DMS53 (cell line): ENCODE data around the gene TSTD2.
"Not testable (repeated sequence)": the region's sequence is repeated elsewhere in the genome, so short reads cannot be mapped to it uniquely, and the experiment has no call there.

Source experiments
- DNase-seq: peaks from one replicate; lab custom pipeline; 2025; lab: John Stamatoyannopoulos, UW

The TSTD2 gene

DNA sequence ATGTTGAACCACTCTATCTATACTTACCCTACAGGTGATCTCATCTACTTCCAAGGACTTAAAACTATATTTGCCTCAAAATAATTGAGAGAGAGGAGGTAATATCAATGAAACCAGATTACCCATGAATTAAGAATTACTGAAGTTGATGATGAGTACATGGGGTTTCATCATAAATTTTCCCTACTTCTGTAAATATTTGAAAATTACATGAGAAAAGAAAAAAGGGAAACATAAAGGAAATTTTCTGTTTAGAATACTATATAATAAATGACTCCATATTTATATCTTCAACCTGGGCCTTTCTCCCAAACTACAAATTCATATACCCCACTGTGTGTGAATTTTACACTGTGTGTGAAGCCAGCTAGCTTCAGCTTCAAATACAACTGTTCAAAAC, 2.6 kb downstream of the TSTD2 start:
- no peak for DNase-seq

DNA sequence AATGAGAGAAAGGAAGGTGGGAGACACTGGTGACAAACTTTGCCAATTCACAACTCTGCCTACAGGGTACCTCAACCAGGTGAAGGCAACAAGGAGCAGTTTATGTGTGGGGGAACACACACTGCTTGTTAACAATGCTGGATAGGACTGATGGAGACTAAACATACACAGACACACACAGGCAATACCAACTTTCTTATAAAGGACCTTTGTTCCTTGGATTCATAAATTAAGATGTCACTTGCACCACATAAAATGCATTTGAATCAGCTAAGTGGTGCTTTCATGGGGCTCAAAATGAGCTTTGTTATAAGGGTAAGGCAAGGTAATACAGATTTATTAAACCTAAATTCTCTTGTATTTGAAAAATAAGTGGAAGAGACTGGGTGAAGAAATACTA, 4.0 kb downstream of the TSTD2 start:
- no peak for DNase-seq

DNA sequence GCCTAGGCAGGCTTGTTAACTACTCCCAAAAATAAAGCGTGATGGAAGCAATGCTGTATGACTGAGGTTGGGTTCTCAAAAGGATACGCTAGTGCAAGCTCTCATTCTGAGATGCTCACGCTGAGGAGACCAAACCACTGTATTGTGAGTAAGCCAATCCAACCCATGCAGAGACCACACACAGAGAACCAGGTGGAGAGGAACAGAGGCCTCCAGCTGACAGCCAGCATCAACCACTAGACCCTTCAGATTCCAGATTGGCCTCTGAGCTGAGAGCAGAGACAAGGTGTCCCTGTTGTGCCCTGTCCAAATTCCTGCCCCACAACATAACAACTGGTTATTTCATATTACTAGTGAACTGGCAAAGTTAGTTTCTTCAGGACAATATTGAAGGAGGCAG, 4.5 kb downstream of the TSTD2 start:
- no peak for DNase-seq

GRCh38 chr9:97627624-97628023, 5.5 kb downstream of the TSTD2 start:
- DNase-seq = no peak

DNA sequence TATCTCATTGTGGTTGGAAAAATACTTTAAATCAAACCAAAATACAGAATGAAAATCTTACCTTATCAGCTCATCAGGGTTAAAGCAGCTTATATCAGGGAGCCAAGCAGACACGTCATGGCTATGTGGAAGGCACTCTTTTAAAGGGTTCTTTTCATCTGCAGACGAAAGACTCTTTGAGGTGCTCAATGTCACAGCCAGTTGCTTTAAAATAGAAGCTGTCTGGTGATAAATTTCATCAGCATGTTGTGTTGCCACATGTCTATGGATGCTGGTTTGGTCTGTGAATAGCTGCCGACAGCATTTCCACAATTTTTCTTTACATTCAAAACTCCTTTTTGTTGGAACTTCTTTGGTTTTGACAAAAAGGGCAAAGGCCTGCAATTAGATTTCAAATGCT, 7.5 kb downstream of the TSTD2 start:
- no peak for DNase-seq

GRCh38 chr9:97623946-97624345, 9.2 kb downstream of the TSTD2 start:
- no peak for DNase-seq

GRCh38 chr9:97622483-97622882, 10.7 kb downstream of the TSTD2 start:
- not testable (repeated sequence) for DNase-seq

GRCh38 chr9:97620063-97620462, 13.1 kb downstream of the TSTD2 start:
- not testable (repeated sequence) for DNase-seq

DNA sequence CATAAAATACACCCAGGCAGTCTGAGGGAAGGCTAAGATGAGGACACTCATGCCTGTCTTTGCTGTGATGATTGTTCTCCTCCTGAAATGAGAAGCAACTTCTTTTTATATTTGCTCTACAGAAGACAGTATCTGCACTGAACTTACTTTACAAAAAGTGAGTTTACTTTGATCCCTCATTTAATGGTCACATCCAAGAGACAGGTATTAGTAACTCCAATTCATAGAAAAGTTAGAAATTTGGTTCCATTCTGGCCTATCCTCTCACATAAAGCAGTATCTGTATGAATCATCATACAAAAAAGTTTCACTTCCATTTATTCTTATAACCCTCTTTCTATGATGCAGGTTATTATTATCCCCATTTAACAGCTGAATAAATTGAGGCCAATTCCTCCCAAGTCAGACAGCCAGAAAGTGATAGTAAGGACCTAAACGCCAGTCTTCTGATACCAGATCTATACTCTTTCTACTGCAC, 15.2 kb downstream of the TSTD2 start:
- no peak for DNase-seq

DNA sequence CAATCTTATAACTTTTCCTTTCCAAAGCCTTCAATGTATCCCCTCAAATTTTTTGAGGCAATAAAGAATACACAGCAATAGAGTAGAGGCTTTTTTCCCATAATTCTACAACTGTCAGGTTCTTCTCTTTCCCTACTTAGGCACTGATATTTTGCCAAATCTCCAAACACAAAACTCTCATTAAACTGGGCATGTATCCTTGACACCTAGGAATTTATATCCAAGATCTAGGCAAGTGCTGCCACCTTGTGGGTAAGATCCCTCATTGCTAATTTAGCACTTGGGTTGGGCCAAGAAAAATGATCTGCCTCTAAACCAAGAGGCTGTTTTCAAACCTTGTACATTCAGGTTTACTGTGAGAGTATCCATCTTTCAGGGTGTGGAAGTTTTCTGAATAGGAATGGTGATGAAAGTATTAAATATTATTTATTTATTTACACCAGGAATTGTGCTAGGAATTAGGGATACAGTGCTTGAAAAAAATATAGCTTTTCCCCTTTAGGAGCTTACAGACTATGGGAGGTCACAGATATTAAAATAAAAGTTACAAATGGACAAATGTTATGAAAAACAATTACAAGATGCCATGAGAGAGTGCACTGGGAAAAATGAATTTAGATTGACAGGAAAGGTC, 17.6 kb downstream of the TSTD2 start:
- DNase-seq = peak; percentile 69

- no peak for DNase-seq
Observed at GRCh38 chr9:97604901-97605645, 28.1 kb downstream of the TSTD2 start.

DNA sequence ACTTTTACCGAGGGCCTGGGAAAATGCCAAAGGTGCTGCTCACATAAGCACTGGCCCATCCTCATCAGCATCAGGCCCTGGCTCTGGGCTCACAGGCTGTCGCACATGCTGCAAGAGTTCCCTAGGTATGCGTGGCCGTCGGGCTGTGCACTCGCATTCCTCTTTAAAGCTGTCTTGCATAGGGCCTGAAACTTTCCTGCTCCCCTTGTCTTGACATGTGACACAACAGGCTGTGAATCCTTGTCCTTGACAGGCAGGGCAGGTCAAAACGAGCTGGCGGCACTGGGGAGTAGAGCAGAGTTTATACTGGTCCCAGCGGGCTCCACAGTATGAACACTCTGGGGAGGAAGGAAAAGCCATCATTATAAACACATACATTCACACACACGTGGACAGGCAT, 30.7 kb downstream of the TSTD2 start:
- DNase-seq = no peak

- DNase-seq = no peak
Observed at GRCh38 chr9:97601228-97601898, 31.8 kb downstream of the TSTD2 start.

DNA sequence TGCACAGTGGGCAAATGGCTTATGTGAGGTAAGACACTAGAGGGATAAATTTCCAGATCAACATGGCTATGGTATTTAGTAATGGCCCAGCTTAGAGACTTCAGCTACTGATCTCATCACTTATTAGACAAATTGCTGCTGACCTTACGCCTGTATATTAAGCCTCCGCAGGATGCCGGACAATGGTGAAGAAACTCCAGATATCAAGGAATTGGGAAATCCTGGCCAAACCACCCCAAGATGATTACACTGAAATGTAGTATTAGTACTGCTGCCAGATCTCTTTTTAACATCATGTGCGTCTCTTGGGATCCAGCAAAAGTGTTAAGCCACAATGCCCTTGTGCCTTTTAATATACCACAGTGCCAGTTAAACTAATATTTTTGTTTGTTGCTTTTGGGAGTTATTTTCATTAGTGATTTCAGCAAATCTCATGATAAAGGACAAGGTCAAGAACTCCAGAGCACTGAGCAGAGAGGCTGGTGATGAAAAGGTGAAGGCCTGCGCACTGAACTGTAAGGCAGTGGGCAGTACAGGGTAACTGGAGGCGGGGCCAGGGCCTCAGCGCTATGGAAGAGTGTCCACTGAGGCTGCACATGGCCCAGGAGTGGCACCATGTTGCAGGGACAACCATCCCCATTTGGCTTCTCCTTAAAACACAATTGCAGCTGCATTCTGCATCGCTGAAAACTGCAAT, 32.5 kb downstream of the TSTD2 start:
- DNase-seq = no peak

DNA sequence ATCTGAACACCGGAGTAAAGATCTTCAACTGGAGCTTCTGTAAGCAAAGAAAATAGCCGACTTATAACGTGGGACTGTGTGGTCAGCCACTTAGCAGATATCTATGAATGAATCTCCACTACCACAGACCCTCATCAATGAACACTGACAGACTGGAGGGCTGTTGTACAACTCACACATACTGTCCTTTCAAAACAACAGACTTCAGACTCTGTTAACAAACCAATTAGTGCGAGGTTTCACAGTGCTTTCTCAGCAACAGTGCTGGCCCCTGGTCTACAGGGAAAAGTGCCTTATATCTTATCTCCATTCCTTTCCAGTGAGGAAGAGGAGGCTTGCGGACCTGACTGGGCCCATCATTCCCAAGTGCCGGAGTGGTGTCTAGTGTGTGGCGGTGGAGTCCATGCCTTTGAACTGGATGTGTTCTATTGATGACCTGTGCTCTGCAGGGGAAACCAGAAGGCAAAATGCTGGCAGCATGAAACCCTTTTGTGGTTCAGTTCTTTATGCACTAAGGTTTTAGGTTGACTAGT, 33.8 kb downstream of the TSTD2 start:
- DNase-seq = no peak

DNA sequence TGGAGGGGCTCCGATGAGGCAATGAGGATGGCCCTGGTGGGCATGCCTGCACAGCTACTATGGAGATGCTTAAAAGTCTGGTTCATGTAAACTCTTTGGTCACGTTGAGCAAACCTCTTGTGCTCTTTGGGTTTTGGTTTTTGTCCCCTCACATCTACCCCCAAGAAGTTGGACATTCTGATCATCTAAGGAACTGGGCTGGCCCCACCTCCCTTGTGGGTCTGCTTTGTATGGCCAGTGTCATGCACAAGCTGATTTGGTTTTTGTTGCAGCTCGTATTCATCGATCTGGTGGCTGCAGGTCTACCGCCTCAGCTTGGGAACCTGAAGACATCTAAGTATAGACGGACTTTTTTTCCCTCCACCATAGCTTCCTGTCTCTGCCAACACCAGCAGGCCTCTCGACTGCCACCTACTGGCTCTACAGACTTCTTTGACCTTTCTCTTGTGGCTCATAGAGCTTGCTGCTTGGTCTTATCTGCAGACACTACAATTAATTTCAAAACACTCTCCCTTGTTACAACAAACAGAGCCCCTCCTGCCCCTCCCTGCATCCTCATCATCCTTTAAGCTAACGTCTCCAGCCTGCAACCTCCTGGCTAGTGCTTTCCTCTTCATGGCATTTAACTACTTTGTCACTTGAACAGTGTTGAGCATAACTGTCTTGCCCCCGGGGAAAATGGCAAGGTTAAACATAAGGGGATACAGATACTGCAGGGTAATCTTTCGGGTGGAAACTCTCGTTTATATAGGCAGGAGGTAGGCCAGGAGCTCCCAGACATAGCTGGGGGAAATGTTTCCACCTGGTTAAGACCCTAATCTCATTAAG, 34.5 kb downstream of the TSTD2 start:
- peak; percentile 87 for DNase-seq

GRCh38 chr9:97596906-97597305, 36.3 kb downstream of the TSTD2 start:
- DNase-seq = no peak

GRCh38 chr9:97594381-97594921, 38.7 kb downstream of the TSTD2 start:
- peak; percentile 23 for DNase-seq

DNA sequence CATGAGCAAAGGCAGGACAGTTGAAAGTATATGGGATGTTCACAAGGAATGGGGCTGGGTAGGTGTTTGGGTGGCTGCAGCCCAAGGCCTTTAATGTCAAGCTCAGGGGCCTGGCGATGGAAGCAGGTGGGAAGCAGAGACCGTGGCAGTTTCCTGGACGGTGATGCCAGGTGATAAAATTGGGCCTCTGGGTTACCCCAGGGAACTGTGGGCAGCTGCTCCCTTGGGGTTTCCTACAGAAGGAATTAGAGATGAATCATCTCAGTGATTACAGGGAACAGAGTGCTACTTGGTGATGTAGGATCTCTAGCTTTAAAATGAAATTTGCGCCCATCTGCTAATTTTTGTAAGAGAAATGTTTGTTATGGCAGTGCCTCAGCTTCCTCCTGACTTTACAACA, 39.2 kb downstream of the TSTD2 start:
- no peak for DNase-seq

GRCh38 chr9:97592126-97592525, 41.0 kb downstream of the TSTD2 start:
- DNase-seq = no peak

DNA sequence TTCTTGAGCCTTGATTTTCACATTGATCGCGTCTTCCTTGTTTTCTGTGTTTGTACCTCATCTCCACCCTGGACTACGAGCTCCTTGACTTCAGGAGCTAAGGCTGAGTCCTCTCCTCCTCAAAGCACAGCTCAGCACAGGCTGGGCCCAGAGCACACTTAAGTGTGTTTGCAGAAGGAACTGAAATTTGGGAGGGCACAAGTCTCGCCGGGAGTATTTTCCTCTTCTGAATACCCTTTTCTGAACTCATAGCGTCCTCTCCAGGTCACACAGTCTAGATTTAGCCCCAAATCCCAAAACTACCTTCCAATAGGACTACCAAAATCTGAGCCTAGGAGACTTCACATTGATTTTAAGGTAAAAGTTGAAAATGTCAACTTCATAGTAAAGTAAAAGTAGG, 41.6 kb downstream of the TSTD2 start:
- no peak for DNase-seq
